Retinal pigment epithelial cell (primary cell): Measurements from ENCODE around the gene TMPRSS13.

Source experiments
- DNase-seq: peaks from one replicate; pipeline ENCODE4 v3.0.0-alpha.2; 2010; ENCODE audit warnings: low read depth
- H3K4me3 ChIP-seq: 2 replicates; pipeline ENCODE4 v1.5.1; 2011; ENCODE audit warnings: mild to moderate bottlenecking, low read length, control low read depth, moderate library complexity
- TF ChIP-seq, protein P1 (sequence below): conservative IDR thresholded peaks from 2 replicates; pipeline ENCODE4 v1.5.1; 2011; ENCODE audit warnings: low read depth, low read length, control low read depth, inconsistent platforms

Gene TMPRSS13

DNA sequence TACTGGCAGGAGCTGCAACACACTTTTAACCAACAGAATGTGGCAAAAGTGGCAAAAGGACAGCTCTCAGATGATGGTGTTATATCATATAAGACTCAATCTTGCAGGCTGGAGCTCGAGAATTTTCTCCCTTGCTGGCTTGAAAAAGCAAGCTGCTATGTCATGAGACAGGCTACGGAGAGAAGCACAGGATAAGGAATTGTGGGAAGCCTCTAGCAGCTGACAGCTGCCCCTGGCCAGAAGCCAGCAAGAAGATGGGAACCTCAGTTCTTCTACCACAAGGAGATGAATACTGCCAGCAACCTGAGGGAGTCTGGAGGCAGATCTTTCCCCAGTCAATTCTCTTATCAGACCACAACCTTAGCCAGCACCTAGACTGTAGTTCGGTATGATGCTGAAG, 77.3 kb downstream of the TMPRSS13 start:
- TF ChIP-seq, protein P1, sequence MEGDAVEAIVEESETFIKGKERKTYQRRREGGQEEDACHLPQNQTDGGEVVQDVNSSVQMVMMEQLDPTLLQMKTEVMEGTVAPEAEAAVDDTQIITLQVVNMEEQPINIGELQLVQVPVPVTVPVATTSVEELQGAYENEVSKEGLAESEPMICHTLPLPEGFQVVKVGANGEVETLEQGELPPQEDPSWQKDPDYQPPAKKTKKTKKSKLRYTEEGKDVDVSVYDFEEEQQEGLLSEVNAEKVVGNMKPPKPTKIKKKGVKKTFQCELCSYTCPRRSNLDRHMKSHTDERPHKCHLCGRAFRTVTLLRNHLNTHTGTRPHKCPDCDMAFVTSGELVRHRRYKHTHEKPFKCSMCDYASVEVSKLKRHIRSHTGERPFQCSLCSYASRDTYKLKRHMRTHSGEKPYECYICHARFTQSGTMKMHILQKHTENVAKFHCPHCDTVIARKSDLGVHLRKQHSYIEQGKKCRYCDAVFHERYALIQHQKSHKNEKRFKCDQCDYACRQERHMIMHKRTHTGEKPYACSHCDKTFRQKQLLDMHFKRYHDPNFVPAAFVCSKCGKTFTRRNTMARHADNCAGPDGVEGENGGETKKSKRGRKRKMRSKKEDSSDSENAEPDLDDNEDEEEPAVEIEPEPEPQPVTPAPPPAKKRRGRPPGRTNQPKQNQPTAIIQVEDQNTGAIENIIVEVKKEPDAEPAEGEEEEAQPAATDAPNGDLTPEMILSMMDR, result no peak
- no peak overlapping the region for H3K4me3 ChIP-seq
- DNase-seq, result no peak

DNA sequence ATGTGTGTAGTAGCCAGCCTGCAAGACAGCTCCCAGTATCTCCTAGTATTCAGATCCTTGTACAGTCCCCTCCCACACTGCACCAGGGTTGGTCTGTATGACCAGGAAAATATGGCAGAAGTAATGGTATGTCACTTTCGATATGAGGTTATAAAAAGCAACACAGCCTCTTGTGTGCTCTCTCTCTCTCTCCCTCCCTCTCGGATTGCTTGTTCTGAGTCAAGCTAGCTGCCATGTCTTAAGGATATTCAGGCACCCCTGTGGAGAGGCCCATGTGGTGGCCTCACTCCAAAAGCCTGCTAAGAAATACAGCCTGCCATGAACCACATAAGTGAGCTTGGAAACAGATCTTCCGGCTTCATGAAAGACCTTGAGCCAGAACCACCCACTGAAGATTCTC, 78.1 kb downstream of the TMPRSS13 start:
- DNase-seq, result no peak
- H3K4me3 ChIP-seq, result no peak overlapping the region
- TF ChIP-seq, protein P1, result no peak
